Right lobe of liver (tissue), 4 donors: ENCODE results near the gene MIDN.

Experiments used
- POLR2A ChIP-seq: fragments of 450-650 bp; IDR thresholded peaks from one replicate; pipeline ENCODE4 v1.6.1; 2017; ENCODE audit warnings: antibody characterized with exemption, mild to moderate bottlenecking
- TF ChIP-seq, protein P1 (sequence below), 4 donors: fragments of 200-600 bp in 3 of 4; fragments of 450-650 bp in 1 of 4; IDR thresholded peaks; one replicate each; pipeline versions ENCODE4 v1.5.1 to v1.8.0; 2016 to 2022; ENCODE audit warnings: antibody characterized with exemption in 4 of 4, mild to moderate bottlenecking in 2 of 4
- donor health status: DM: no; HTN: no; CAD: no.
- donor health status: DM: no; HTN: no; CAD: no.
- donor health status: DM: no; HTN: yes; CAD: no.

DNA sequence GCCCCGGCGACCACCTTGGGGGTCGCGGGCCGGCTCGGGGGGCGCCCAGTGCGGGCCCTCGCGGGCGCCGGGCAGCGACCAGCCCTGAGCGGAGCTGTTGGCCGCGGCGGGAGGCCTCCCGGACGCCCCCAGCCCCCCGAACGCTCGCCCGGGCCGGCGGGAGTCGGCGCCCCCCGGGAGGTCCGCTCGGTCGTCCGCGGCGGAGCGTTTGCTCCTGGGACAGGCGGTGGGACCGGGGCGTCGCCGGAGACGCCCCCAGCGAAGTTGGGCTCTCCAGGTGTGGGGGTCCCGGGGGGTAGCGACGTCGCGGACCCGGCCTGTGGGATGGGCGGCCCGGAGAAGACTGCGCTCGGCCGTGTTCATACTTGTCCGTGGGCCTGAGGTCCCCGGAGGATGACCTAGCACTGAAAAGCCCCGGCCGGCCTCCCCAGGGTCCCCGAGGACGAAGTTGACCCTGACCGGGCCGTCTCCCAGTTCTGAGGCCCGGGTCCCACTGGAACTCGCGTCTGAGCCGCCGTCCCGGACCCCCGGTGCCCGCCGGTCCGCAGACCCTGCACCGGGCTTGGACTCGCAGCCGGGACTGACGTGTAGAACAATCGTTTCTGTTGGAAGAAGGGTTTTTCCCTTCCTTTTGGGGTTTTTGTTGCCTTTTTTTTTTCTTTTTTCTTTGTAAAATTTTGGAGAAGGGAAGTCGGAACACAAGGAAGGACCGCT lies 42.1 kb upstream of the MIDN start:
- TF ChIP-seq, protein P1, sequence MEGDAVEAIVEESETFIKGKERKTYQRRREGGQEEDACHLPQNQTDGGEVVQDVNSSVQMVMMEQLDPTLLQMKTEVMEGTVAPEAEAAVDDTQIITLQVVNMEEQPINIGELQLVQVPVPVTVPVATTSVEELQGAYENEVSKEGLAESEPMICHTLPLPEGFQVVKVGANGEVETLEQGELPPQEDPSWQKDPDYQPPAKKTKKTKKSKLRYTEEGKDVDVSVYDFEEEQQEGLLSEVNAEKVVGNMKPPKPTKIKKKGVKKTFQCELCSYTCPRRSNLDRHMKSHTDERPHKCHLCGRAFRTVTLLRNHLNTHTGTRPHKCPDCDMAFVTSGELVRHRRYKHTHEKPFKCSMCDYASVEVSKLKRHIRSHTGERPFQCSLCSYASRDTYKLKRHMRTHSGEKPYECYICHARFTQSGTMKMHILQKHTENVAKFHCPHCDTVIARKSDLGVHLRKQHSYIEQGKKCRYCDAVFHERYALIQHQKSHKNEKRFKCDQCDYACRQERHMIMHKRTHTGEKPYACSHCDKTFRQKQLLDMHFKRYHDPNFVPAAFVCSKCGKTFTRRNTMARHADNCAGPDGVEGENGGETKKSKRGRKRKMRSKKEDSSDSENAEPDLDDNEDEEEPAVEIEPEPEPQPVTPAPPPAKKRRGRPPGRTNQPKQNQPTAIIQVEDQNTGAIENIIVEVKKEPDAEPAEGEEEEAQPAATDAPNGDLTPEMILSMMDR (IDR thresholded peaks at IDR 0.05), result no peak
- no peak for TF ChIP-seq POLR2A
